Measurements from ENCODE around the gene MED26.
A peak's percentile ranks its signal among the peaks of the same experiment; 100 is the strongest.

The MED26 gene

DNA sequence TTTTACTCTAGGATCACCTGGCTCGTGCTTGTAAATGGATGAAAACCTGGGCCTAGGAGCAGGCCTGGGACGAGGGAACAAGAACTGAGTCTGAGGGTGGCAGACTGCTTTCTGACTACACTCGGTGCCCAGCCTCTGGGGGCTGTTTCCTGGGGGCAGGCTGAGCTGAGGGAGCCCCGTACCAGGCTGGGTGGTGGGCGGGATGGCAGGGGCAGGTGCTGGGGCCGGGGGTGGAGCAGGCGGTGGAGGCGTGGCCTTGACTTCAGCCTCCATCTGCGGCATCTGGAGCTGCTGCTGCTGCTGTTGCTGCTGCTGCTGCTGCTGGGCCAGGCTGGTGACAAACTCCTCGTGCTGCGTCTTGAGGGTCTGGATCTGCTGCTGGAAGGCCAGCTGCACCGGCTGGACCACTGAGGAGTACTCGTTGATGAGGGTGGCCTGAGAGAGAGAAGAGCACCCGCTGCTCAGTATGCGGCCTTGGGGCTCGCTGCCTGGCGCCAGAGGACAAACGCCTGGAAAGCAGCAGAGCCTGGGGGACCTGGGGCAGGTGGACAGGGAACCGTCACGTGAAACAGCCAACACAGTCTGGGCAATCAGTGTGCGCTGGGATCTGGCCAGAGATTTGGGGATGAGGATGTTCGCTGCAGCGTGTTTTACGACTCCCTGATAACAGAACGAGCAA lies 98.4 kb downstream of the MED26 start:
- no peak for DNase-seq (ENCODE audit: low read depth)
- TF ChIP-seq, protein P1, sequence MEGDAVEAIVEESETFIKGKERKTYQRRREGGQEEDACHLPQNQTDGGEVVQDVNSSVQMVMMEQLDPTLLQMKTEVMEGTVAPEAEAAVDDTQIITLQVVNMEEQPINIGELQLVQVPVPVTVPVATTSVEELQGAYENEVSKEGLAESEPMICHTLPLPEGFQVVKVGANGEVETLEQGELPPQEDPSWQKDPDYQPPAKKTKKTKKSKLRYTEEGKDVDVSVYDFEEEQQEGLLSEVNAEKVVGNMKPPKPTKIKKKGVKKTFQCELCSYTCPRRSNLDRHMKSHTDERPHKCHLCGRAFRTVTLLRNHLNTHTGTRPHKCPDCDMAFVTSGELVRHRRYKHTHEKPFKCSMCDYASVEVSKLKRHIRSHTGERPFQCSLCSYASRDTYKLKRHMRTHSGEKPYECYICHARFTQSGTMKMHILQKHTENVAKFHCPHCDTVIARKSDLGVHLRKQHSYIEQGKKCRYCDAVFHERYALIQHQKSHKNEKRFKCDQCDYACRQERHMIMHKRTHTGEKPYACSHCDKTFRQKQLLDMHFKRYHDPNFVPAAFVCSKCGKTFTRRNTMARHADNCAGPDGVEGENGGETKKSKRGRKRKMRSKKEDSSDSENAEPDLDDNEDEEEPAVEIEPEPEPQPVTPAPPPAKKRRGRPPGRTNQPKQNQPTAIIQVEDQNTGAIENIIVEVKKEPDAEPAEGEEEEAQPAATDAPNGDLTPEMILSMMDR (conservative IDR thresholded peaks at IDR 0.05; ENCODE audit: control insufficient read depth, insufficient read depth, low read depth, low read length) = no peak
- no peak overlapping the region for H3K4me3 ChIP-seq (ENCODE audit: control insufficient read depth, low read depth, low read length)

DNA sequence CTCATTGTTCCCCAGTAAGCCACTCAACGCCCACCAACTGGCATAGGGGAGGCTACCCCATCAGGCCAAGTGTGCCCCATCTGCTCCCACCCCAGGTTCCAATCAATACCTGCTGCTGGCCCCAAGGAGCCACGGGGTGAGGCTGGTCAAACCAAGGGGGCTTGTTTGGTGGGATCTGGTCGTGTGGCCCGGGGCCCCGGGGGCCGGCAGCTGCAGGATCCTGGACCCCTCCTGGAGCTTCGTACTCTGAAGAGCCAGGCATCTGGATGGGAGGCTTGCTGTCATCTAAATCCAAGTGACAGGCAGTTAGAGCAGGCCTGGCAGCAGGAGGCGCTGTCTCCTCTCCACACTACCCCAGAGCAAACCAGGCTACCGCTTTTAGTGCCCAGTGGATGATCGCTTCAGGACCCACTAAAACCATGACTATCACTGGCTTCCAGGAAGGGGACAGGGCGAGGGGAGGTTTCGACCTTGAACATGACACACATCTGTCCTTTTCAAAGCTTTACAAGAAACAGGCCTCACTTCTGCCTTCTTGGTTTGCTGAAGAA lies 100.0 kb downstream of the MED26 start:
- TF ChIP-seq, protein P1 (conservative IDR thresholded peaks at IDR 0.05; ENCODE audit: control insufficient read depth, insufficient read depth, low read depth, low read length) = peak; percentile 38
- no peak overlapping the region for H3K4me3 ChIP-seq (ENCODE audit: control insufficient read depth, low read depth, low read length)
- DNase-seq (ENCODE audit: low read depth) = peak; percentile 32

DNA sequence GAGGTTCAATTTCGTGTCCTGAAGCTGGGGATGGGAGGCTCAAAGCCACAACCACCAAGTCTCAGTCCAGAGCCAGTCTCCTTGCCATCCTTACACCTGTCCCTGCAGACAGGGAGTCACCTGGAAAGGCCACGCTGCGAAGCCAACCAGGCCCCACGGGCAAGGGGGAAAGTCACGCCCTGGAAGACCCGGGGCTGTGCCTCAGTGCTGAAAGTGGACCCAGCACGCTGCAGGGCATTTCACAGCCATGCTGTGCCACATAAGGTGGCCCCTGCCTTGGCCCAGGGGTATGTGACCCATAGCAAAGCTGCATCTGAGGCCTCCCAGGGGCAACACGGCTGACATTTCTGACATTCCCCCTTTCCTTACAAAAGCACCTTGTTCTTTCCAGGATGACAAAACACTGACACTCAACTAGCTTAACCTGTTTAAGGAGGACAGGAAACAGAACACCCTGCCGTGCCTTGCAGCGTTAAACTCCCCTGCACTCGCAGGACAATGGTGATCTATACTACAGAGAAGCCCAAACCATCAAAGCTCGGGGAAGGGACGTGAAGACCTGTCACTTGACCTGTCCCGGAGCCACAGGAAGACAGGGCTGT lies 100.6 kb downstream of the MED26 start:
- H3K4me3 ChIP-seq (ENCODE audit: control insufficient read depth, low read depth, low read length) = no peak overlapping the region
- DNase-seq (ENCODE audit: low read depth) = no peak
- TF ChIP-seq, protein P1 (conservative IDR thresholded peaks at IDR 0.05; ENCODE audit: control insufficient read depth, insufficient read depth, low read depth, low read length) = no peak

DNA sequence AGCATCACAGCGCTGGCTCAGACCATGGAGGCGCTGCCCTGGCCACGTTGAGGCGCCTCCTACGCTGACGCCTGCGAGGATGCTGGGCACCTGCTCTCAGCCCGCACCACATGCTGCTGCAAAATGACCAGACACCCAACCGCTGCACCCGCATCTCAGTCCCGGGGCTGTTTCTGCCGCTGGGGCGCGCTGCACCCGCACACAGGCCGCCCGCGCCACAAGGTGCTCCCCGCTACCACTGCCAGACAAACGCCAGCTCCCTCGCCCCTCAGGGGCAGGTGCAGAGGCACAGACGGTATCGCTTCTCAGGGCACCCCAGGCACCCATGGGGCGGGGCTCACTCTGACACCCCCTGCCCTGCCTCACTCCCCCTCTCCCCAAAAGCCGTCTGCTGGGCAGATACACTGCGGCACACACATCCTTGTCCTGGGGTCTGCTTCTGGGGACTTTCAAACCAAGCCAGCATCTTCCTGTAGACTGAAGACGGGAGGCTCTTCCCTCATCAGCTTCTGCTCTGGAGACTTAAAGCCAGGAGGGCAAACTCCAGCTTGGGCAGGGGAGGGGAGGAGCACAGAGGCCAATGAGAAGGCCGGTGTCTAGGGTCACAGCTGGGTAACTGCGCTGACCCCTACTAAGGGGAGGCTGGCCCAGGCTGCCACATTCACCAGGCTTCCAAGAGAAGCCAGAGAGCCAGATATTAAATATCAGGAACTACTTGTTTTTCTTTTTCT lies 102.1 kb downstream of the MED26 start:
- no peak for DNase-seq (ENCODE audit: low read depth)
- TF ChIP-seq, protein P1 (conservative IDR thresholded peaks at IDR 0.05; ENCODE audit: control insufficient read depth, insufficient read depth, low read depth, low read length) = no peak
- H3K4me3 ChIP-seq (ENCODE audit: control insufficient read depth, low read depth, low read length) = no peak overlapping the region

DNA sequence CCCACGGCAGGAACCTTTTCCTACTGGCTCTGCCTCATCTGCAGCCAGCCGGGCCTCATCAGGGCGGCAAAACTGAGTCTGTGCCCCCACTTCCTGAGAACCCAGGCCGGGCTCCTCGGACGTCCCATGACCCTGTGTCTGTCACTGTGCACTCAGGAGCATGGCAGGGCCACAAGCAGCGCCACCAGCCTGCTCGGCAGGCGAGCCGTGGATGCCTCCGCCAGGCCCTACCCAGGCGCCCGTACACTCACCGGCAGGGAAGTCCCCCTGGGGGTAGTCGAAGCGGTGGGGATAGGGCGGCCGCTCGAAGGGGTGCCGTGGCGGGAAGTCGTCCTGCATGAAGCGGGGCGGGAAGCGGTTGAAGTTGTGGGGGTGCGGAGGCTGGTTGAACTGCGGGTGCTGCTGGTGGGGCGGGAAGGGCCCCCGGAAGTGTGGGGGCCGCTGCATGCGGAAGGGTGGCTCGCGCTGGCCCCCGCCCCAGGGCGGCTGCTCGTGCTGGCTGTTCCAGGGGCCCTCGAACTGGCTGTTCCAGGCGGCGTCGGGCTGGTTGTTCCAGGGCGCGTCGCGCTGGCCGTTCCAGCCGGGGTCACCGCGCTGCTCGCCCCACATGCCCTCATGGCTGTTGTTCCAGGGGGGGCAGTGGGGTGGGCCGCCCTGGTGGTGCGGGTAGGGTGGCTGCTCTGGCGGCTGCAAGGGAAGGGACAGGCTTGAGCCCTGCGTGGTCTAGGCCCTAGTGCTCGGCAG lies 102.8 kb downstream of the MED26 start:
- TF ChIP-seq, protein P1 (conservative IDR thresholded peaks at IDR 0.05; ENCODE audit: control insufficient read depth, insufficient read depth, low read depth, low read length) = no peak
- DNase-seq (ENCODE audit: low read depth) = no peak
- no peak overlapping the region for H3K4me3 ChIP-seq (ENCODE audit: control insufficient read depth, low read depth, low read length)
